ENCODE measurements around the gene RTL9. TPM values are rescaled to one million over a fixed set of nuclear protein-coding genes. Genes with fewer than 3 reads are reported as not detected.

The RTL9 gene
- total and polyA plus RNA-seq, 2 experiments from 2014 or later = 0.31 TPM; not detected in 1

- Mint-ChIP-seq H3K27me3 (ENCODE audit: insufficient read depth, low read depth, poor library complexity) (peaks cover 2% of the 10 kb centered on the region), H3K9me3 (no peaks in the 10 kb centered on the region), H3K4me3 (no peak overlapping the region), H3K27ac (no peak overlapping the region), H3K4me1 (peaks cover 19% of the 10 kb centered on the region), H3K36me3 (ENCODE audit: low read depth) (no peaks in the 10 kb centered on the region)
- H3K4me3 ChIP-seq = no peak overlapping the region
- H3K79me2 ChIP-seq (replicated peaks; ENCODE audit: insufficient read depth) = no peaks in the 10 kb centered on the region
- H3K36me3 ChIP-seq (ENCODE audit: insufficient read depth) = no peaks in the 10 kb centered on the region
- H2AFZ ChIP-seq = no peak overlapping the region
- peaks cover 7% of the 10 kb centered on the region; the same call in 1 of the 2 replicates for H3K4me1 ChIP-seq (ENCODE audit: insufficient read depth)
- H3K27ac ChIP-seq (ENCODE audit: low read depth) = no peak overlapping the region
- ATAC-seq = no peak
- no peaks in the 10 kb centered on the region for H4K20me1 ChIP-seq (replicated peaks; ENCODE audit: insufficient read depth)
- TF ChIP-seq EZH2 (IDR thresholded peaks at IDR 0.05; ENCODE audit: low read depth, unreplicated experiment) = no peak
- TF ChIP-seq ZNF114 (CRISPR knock-in tag; IDR thresholded peaks at IDR 0.05) = no peak
- TF ChIP-seq STAT1 (IDR thresholded peaks at IDR 0.05; ENCODE audit: unreplicated experiment) = no peak
- no peak for TF ChIP-seq NANOG (IDR thresholded peaks at IDR 0.05; ENCODE audit: borderline replicate concordance)
- no peak for TF ChIP-seq POLR2AphosphoS5 (IDR thresholded peaks at IDR 0.05; ENCODE audit: low read depth)
- TF ChIP-seq JUNB (IDR thresholded peaks at IDR 0.05; ENCODE audit: unreplicated experiment) = no peak
- TF ChIP-seq CREB1 (CRISPR knock-in tag; IDR thresholded peaks at IDR 0.05; ENCODE audit: low read depth) = no peak
- no peak for TF ChIP-seq ZNF462 (CRISPR knock-in tag; IDR thresholded peaks at IDR 0.05)
- no peak for TF ChIP-seq REST (IDR thresholded peaks at IDR 0.05; ENCODE audit: unreplicated experiment)
- no peak for TF ChIP-seq EZH2phosphoT487 (IDR thresholded peaks at IDR 0.05; ENCODE audit: unreplicated experiment)
- no peak for TF ChIP-seq CTCF (conservative IDR thresholded peaks at IDR 0.05; ENCODE audit: low read depth in 2 of 2)
- no peak for TF ChIP-seq ZNF331 (CRISPR knock-in tag; IDR thresholded peaks at IDR 0.05; ENCODE audit: low read depth)
- no peak for TF ChIP-seq ETS1 (IDR thresholded peaks at IDR 0.05)
- DNase-seq (ENCODE audit: low spot score) = no peak
- no peaks in the 10 kb centered on the region for H3K9me2 ChIP-seq (ENCODE audit: insufficient read depth)
- no peaks in the 10 kb centered on the region for H3K27me3 ChIP-seq (ENCODE audit: insufficient read depth)
- H3F3A ChIP-seq (replicated peaks; ENCODE audit: low read depth) = no peaks in the 10 kb centered on the region
- no peak overlapping the region for H3K4me2 ChIP-seq
Measured at GRCh38 chrX:110402850-110403221, 44.2 kb downstream of the RTL9 start.
